Left cardiac atrium (tissue), 4 donors: ENCODE measurements around the gene CTDSP1. TPM values are rescaled to one million over a fixed set of nuclear protein-coding genes. Genes with fewer than 3 reads are reported as not detected.

Source experiments
- ATAC-seq, 2 donors: fragments of 200-7000 bp; cut with Tn5 transposase; one replicate each; pipeline ENCODE4 v1.9.1; 2020; ENCODE audit warnings: mild to moderate bottlenecking in 2 of 2, moderate library complexity in 2 of 2
- DNase-seq: peaks from one replicate; pipeline ENCODE4 v3.0.0-alpha.2; 2020
- intact Hi-C, 2 donors: fragments of 100-400 bp; cut with DNase I; formaldehyde crosslinking; loops; one replicate each; pipeline versions ENCODE4 v1.14.1 to v1.15.1; 2022 to 2023
- long read RNA-seq: library from polyadenylated mRNA; unstranded; transcript quantifications from one replicate; pipeline ENCODE4 v2.0.0, GENCODE V29; 2021
- total RNA-seq, 2 donors: library from RNA; stranded (reverse); fragmentation: NEBNext Ultra II Directional; extraction: Animal tissue kit (Norgen Biotek cat#: 25700); gene quantifications; one replicate each; pipeline ENCODE4 v1.2.1, GENCODE V29; 2021
- donor health status: DM: no; HTN: yes; CAD: no.
- donor health status: DM: no; HTN: yes; CAD: no; lungs with severe emphysema.
- donor health status: DM: yes; HTN: yes; CAD: no.
- donor health status: Dilated cardiomyopathy.

CTDSP1 gene, protein sequence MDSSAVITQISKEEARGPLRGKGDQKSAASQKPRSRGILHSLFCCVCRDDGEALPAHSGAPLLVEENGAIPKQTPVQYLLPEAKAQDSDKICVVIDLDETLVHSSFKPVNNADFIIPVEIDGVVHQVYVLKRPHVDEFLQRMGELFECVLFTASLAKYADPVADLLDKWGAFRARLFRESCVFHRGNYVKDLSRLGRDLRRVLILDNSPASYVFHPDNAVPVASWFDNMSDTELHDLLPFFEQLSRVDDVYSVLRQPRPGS
- total RNA-seq: 100 to 1,000 TPM; 101 to 106 TPM
- long read RNA-seq, partial matches to known transcripts: 10 of 38 reads
- long read RNA-seq, other reads (novel, unspliced or antisense): 26 of 38 reads

DNA sequence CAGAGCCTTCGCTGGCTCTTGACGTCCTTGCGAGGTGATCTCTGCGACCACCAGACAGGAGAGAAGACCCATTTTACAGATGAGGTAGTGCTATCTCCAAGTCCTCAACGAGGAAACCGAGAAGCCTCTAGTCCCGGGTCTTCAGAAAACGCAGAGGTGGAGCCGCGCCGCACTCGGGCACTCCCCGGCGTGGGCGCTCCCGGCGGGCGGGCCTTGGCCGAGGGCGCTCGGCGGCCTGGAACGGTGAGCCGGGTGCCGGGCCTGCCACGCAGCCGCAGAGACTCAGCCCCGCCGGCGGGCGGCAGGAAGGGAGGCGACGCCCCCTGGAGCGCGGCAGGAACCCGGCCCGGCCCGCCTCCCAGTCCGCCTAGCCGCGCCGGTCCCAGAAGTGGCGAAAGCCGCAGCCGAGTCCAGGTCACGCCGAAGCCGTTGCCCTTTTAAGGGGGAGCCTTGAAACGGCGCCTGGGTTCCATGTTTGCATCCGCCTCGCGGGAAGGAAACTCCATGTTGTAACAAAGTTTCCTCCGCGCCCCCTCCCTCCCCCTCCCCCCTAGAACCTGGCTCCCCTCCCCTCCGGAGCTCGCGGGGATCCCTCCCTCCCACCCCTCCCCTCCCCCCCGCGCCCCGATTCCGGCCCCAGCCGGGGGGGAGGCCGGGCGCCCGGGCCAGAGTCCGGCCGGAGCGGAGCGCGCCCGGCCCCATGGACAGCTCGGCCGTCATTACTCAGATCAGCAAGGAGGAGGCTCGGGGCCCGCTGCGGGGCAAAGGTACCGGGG, at the start of gene CTDSP1:
CTDSP1 (plus strand) TSS at position 478 of the 776 bp plus-strand sequence; CDS start at position 701, 223 bp downstream.
- intact Hi-C loops: loop anchor here in 1 of 2 donors (10.0 kb wide), 1 partner anchor 105 kb away; the partner anchor contains the start of gene TMBIM1
- peak; percentile 98 for DNase-seq
- peak; percentile 64 to 69 for ATAC-seq

DNA sequence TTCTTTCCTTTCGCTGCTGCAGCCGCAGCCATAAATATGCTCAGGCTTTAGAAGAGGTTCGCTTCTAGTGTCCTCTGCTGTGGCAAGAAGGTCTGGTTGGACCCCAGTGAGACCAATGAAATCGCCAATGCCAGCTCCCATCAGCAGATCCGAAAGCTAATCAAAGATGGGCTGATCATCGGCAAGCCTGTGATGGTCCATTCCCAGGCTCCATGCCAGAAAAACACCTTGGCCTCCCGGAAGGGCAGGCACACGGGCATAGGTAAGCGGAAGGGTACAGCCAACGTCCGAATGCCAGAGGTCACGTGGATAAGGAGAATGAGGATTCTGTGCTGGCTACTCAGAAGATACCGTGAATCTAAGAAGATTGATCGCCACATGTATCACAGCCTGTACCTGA, 45.6 kb upstream of the CTDSP1 start:
- intact Hi-C loops: no loop called here
- DNase-seq (no peak), ATAC-seq (no peak)

DNA sequence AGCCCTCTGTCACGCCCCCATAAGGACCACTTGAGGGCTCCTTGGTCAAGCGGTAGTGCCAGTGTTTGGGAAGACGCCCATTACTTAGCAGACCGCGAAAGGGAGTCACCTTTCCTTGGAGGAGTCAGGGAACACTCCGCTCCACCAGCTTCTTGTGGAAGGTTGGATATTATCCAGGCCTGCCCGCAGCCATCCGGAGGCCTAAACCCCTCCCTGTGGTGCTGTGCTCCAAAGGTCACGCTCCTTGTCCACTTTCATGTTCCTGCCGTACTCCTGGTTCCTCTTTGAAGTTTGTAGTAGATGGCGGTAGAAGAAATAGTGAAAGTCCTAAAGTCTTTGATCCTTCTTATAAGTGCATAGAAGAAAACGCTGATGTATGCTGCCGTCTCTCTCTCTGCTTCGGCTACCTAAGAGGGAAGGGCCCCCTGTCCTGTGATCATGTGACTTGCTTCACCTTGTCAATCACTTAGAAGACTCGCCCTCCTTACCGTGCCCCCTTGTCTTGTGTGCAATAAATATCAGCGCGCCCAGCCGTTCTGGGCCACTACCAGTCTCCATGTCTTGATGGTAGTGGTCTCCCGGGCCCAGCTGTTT, 44.7 kb upstream of the CTDSP1 start:
- DNase-seq: no peak
- intact Hi-C loops: loop anchor here in 1 of 2 donors (5.0 kb wide), 1 partner anchor 53 kb away; no protein-coding TSS in a partner anchor

DNA sequence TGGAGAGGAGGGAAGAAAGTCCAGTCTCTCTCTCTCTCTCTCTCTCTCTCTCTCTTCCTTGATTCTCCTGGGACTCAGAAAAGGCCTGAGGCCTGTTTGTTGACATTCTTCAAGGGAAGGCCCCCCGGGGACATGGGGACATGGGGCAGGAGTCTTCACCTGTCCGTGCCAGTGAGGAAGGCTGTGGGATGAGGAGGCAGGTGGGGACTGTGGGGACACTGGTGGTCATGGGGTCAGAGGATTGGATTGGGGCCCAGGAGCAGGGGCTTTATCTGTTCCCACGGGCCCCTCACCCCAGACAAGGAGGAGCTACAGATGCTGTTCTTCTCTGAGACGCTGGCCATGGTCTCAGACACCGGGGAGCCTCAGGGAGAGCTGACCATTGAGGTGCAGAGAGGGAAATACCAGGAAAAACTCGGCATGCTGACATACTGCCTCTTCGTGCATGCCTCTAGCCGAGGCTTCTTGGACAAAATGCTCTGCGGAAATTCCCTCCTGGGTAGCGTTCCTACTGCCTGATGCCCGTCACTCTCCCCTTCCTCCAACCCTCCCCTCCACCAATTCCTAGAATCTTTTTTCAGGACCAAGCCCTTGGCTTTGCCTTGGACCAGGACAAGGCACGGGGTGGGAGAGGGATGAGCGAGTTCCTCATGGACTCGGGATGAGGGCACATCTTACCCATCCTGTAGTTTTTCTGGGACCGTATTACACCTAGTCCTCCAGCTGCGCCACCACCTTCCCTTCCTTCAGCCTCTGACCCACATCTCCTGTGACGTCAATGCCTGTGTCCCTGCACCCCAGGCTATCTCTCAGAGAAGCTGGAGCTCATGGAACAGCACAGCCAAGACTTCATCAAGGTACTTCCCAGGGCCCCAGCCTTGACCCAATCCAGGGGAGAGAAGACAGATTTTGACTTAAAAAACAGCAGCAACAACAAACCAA, 42.2 kb upstream of the CTDSP1 start:
- DNase-seq (no peak), ATAC-seq (no peak)
- intact Hi-C loops: loop anchor here (2.0 to 5.0 kb wide), 2 partner anchors 55 to 57 kb away; no protein-coding TSS in a partner anchor

More for the DNA sequence above, 44.7 kb upstream of the CTDSP1 start:
- ATAC-seq: no peak

DNA sequence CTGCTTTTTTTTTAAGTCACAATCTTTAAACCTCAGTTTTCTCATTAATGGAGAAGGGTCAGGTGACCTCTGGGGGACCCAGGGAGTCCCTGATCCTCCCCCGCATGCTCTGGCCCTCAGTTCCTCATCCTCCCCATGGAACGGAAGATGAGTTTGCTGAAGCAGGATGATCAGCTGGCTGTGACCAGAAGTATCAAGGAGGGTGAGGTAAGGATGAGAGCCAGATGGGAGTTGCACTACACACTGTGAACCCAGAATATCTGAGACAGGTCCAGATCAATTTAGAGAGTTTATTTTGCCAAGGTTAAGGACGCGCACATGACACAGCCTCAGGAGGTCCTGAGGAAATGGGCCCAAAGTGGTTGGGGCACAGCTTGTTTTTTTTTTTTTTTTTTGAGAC, 39.2 kb upstream of the CTDSP1 start:
- intact Hi-C loops: loop anchor here in 1 of 2 donors (10.0 kb wide), 1 partner anchor 176 kb away; no protein-coding TSS in a partner anchor
- no peak for DNase-seq
- peak; percentile 27 to 29 for ATAC-seq

DNA sequence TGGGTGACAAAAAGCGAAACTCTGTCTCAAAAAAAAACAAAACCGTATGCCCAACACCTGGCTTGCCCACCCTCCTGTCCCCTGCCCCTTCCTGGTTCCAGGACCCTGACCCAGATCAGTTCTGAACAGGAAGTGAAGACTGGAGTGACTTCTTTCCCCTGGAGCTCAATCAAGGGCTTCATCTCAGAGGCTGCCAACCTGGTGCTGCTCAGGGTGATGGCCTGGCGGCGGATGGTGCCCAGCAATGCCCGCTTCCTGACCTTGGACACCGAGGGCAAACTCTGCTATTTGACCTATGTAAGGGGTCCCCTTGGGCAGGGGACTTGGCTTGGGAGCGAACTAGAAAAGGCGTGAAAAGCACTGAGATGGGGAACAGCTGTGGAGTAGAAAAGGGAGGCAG, 37.1 kb upstream of the CTDSP1 start:
- ATAC-seq (no peak), DNase-seq (no peak)
- intact Hi-C loops: loop anchor here in 1 of 2 donors (10.0 kb wide), 1 partner anchor 178 kb away; no protein-coding TSS in a partner anchor

DNA sequence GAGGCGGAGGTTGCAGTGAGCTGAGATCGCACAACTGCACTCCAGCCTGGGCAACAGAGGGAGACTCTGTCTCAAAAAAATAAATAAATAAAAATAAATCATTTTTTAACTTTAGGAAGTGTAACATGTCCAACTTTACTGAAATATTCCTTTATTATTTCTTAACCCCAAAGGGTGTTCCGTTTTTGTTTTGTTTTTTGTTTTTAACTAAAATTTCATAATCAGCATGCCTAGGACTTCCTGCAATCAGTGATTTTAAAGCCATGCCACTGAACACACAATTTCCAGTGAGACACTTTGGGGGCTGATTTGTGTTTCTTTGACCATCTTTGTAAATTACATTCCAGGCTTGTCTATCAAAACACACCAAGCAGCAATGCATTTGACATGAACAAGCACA, 35.9 kb upstream of the CTDSP1 start:
- ATAC-seq (no peak), DNase-seq (no peak)
- intact Hi-C loops: loop anchor here in 1 of 2 donors (10.0 kb wide), 1 partner anchor 179 kb away; no protein-coding TSS in a partner anchor

DNA sequence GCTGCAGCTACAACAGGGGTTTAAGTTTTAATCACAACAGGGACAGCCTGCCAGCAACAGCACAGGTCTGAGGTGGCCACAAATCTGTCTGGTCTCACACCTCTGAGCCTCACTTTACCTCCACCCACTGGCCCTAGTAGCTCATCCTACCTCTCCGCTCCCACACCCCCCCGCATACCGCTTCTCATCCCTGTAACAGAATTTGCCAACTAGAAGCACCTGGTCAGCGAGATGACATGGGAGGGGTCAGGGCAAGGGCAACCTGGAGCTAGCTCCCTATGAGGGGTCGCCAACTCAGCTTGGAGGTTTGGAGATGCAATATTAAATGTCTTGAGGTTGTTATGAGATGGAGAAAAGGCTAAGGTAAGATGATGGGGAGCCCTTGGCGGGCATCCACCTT, 35.5 kb upstream of the CTDSP1 start:
- DNase-seq (no peak), ATAC-seq (no peak)
- intact Hi-C loops: loop anchor here in 1 of 2 donors (10.0 kb wide), 1 partner anchor 179 kb away; no protein-coding TSS in a partner anchor

DNA sequence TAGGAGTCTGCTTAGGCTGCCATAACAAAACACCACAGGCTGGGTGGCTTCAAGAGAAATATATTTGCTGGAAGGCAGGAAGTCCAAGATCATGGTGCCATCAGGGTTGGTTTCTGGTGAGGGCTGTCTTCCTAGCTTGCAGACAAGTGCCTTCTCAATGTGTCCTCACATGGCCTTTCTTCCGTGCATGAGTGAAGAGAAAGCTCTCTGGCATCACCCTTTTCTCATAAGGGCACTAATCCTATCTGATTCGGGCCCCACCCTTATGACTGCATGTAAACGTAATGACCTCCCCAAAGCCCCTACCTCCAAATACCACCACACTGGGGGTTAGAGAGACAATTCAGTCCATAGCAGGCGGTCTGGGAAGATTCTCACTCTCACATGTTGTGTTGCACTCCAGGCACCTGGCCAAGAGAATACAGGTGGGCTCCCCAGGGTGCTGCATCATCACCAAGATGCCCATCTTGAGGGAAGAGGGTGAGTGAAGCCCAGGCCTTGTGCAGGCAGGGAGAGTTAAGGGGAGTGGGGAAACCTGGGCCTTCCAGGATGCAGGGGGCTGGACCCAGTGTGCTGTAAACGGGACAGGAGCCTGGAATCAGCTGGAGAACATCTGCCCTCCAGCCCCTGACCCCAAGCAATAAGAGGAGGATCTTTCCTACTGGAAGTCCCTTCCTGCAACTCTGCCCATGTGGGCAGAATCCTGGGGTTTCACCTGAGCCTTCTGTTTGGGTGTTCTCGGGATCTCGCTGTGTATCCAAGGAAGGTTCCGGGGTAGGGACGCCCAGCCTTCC, 32.9 kb upstream of the CTDSP1 start:
- DNase-seq (no peak), ATAC-seq (no peak)
- intact Hi-C loops: loop anchor here in 1 of 2 donors (10.0 kb wide), 1 partner anchor 182 kb away; no protein-coding TSS in a partner anchor

DNA sequence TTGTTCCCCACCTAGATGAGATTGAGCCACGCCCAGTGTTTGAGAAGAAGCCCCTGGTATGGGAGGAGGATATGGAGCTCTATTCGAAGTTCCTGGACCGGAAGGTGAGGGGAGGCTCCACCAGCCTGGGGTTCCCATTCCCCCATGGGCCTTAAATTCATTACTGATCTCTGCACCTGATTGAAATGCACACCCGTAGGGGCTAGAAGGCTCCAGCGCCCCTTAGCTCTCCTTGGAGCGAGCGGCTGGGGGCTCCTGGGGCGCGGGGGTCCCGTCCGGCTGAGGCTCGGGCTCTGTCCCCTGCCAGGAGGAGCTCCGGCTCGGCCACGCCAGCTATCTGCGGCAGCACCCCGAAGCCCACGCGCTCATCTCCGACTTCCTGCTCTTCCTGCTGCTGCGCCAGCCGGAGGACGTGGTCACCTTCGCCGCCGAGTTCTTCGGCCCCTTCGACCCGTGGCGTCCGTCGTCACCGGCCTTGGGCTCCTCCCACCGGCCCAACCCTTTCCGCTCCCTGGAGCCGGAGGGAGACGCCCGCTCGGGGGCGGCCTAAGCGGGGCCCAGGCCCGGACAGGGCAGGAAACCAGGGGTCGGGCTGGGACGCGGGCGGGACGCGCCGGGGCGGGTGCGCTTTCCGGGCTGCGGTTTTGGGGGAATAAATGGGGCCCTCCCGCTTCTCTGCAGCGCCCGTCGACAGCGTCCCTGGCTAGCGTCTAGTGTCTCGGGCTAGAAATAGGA, 32.1 kb upstream of the CTDSP1 start:
- ATAC-seq: peak; percentile 95
- DNase-seq: peak; percentile 95
- intact Hi-C loops: loop anchor here in 1 of 2 donors (10.0 kb wide), 1 partner anchor 183 kb away; no protein-coding TSS in a partner anchor

DNA sequence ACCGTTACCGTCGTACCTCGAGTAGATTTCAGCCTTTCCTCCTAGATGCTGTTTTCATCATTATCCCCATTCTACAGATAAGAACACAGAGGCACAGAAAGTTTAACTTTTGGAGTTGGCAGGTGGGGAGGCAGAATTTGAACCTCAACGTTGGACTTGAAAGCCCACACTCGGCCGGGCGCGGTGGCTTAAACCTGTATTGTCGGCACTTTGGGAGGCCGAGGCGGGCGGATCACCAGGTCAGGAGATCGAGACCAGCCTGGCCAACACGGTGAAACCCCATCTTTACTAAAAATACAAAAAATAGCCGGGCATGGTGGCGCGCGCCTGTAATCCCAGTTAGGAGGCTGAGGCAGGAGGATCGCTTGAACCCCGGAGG, 31.5 kb upstream of the CTDSP1 start:
- DNase-seq (no peak), ATAC-seq (no peak)
- intact Hi-C loops: loop anchor here in 1 of 2 donors (10.0 kb wide), 1 partner anchor 183 kb away; no protein-coding TSS in a partner anchor

DNA sequence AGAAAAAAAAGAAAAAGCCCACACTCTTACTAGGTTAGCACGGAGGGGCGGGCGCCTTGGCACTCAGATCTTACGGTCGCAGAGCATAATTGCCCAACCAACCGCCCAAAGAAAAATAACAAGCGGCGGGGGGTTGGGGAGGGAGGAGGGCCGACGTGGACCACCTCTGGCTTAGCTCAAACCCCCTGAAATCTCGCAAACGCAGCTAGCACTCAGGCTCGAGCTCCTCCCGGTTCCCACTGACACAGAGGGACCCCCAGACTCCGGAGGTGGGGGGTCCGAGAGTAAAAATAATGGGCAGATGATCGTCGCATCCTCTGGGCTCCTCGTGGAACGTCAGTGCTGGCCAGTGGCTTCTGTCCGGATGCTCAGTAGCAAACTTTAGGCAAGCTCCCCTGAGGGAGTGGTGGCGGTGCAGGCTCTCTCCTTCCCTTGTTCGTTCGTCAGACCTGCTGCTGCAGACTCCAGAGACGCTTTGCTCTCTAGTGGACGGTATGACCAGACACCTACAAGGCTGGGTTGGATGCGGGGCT, 31.0 kb upstream of the CTDSP1 start:
- peak; percentile 18 to 34 for ATAC-seq
- peak; percentile 49 for DNase-seq
- intact Hi-C loops: loop anchor here in 1 of 2 donors (10.0 kb wide), 1 partner anchor 184 kb away; no protein-coding TSS in a partner anchor

DNA sequence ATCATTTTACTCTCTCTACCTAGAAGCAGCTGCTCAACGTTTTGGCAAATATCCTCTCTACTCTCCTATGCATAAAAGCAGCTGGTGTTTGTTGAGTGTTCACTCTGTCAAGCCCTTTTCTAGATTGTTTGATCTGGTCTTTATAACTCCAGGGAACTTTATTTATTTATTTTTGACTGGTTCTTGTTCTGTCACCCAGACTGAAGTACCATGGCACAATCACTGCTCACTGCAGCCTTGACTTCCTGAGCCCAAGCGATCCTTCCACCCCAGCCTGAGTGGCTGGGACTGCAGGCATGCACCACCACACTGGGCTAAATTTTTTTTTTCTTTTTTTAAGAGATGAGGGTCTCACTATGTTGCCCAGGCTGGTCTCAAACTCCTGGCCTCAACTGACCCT, 30.3 kb upstream of the CTDSP1 start:
- intact Hi-C loops: loop anchor here in 1 of 2 donors (10.0 kb wide), 1 partner anchor 185 kb away; no protein-coding TSS in a partner anchor
- DNase-seq: no peak

DNA sequence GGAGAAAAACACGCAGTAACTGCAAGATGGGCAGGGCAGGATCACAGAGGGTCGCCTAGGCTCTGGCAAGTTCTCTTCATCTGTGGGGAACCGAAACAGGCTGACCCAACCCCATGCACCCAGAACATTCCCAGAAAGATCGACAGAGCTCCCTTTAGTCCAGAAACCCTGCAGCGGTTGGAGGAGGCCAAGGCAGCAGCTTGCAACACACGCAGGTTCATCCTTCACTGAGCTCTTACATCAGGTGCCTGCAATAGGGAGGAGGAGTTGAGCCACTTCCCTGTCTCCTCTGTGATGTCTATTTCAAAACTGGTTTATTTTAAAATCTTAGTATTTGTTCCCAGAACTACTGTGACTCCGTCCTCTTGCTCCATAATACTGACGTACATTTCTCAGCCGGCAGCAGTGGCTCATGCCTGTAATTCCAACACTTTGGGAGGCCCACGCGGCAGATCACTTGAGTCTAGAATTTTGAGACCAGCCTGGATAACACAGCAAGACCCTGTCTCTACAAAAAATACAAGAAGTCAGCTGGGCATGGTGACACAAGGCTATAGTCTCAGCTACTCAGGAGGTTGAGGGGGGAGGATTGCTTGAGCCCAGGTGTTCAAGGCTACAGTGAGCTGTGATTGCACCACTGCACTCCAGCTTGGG, 29.1 kb upstream of the CTDSP1 start:
- peak; percentile 20 to 51 for ATAC-seq
- intact Hi-C loops: no loop called here
- DNase-seq: peak; percentile 65

More for the DNA sequence above, 30.3 kb upstream of the CTDSP1 start:
- no peak for ATAC-seq

DNA sequence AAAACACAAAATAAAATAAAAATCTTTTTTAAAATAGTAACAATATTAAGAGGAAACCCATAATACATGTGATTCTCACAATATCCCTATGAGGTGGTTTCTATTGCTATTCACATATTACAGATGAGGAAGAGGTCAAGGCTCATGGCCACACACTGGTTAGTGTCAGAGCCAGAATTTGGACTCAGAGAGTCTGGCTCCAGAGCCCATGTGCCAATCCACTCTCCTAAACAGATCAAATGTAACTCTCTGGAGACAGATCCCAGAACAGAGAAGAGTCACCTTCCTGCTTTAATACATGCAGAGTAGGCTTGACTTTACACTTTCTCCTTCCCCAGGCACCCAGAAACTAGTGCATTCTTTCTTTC, 27.7 kb upstream of the CTDSP1 start:
- intact Hi-C loops: no loop called here
- DNase-seq (no peak), ATAC-seq (no peak)

DNA sequence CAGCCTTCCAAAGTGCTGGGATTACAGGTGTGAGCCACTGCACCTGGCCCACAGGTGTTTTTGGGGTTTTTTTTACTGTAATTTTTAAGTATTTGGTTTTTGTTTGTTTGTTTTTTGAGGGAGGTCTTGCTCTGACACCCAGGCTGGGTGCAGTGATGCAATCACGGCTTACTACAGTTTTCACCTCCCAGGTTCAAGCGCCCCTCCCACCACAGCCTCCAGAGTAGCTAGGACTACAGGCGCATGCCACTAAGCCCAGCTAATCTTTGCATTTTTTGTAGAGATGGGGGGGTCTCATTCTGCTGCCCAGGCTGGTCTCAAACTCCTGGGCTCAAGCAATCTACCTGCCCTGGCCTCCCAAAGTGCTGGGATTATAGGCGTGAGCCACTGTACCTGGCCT, 24.9 kb upstream of the CTDSP1 start:
- intact Hi-C loops: no loop called here
- no peak for ATAC-seq
- no peak for DNase-seq
